Measurements from ENCODE around the gene SNX15.

The SNX15 gene

DNA sequence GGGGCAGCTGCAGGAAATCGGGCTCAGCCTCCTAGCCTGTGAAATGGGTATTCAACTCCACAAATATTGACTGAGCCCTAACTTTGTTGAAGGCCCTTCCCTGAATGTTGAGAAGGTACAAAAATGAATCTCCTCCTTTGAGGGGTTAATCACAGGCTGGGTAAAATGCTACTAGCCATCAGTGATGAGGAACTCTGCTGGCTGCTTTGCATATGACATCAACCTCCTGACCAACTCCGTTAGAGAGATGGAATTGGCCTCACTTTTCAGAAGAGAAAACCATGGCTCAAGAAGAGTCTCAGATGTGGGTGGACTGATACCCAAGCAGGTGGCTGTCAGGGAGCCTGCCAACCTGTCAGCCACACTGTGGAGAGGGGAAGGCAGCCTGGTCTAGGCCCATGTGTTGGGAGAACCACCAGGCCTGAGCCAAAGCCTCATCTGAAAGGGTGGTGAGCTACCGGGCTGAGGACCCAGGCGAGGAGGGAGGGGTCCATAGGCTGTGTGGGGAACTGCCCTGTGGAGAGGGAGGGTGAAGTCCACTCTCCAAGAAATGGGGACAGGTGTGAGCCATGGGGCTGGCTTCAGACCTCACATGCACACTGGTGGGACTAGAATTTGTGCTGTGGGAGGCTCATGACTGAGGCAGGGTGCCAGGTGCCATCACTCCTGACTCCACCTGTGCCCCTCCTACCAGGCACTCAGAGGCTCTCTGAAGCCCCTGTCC, 44.8 kb downstream of the SNX15 start:
- no peak overlapping the region for H3K27ac ChIP-seq
- H3K4me3 ChIP-seq, result no peak overlapping the region

DNA sequence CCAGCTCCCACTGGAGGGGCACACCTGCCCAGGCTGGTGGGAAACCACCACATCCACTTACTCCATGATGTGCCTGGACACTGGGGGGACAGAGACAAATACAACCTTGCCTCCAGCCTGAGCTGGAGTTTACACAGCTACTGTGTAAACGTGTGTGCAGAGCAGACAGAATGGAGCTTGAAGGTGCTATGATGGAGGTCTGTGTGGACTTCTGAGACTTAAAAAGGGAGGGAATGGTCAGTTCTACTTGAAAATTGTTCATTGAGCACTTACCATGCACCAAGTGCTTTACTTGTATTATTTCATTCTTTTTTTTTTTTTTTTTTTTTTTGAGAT, 45.4 kb downstream of the SNX15 start:
- no peak overlapping the region for H3K27ac ChIP-seq
- H3K4me3 ChIP-seq, result no peak overlapping the region

GRCh38 chr11:65077451-65077850, 50.2 kb downstream of the SNX15 start:
- Histone ChIP-seq H3K27ac (no peak overlapping the region), H3K4me3 (no peak overlapping the region)

GRCh38 chr11:65078151-65078550, 50.9 kb downstream of the SNX15 start:
- Histone ChIP-seq H3K4me3 (no peak overlapping the region), H3K27ac (peak overlapping the region in 3 of 21 experiments; percentile 9 to 51 (median 21))

DNA sequence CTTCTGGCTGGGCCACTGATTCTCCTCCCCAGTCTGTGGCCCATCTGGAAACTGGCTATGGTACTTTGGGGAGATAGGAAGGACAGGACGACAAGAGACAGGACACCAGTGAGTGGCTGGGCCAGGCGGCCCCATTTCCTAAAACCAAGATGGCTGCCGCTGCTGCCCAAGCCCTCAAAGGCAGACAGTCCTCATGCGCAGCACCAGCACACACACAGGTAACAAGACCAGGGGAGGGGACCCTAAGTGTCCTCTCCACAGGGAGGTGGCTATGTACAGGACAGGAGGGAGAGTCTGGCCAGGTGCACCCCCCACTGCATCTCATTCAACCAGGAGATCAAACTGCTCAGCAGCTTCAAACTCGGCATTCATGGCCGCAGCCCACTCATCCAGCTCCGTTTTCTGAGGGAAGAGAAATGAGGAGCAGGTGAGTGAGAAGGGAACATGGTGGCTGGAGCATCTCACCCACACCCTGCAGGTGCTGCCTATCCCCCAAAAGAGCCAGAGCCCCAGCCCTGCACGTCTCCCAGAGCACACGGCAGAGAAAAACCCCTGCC, 51.6 kb downstream of the SNX15 start:
- peak overlapping the region in 3 of 21 experiments; percentile 9 to 51 (median 21) for H3K27ac ChIP-seq
- no peak overlapping the region for H3K4me3 ChIP-seq

DNA sequence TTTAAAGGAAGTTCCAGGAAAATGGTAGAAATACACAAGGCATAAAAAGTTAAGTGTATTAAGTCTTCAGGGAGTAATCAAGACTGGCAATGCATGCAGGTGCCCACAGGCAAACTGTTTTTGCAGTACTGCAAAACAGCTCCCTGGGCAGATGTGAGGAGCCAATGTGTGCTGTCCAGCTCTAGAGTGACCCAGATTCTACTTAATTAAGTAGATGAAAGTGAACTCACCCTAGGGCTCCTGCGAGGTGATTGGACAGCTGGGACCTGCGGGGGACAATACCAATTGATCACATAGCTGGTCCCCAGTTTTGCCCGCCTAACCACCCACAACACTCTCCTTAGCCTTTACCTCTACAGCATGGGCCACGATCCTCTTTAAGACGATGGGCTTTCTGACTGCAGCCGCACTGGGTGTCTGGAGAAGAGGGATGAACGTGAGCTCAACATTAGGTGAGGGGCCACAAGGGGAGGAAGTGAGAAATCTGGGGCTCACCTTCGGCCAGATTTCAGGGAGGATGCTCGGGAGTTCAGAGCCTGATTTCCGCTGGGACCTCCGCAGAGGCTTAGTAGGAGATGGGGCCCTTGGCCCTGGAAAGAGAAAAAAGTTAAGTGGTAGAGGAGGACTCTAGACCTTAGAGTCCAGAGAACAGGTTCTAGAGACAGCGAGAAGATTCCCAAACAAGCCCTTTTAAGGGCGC, 56.0 kb downstream of the SNX15 start:
- Histone ChIP-seq H3K4me3 (peak overlapping the region; percentile 58 to 98 (median 73)), H3K27ac (peak overlapping the region; percentile 17 to 97 (median 93))

- Histone ChIP-seq H3K4me3 (peak within 1 kb of the TSS; percentile 58 to 98 (median 73)), H3K27ac (peak within 1 kb of the TSS; percentile 27 to 97 (median 93))
Observed at GRCh38 chr11:65083834-65084597, 56.8 kb downstream of the SNX15 start, which contains the start of the genes CDCA5 and ZFPL1. Gene CDCA5, minus strand, starts transcription at chr11:65084040. Its CDS starts 62 bp downstream, at chr11:65083978. Gene ZFPL1, plus strand, starts transcription at chr11:65084222. Its CDS starts 477 bp downstream, at chr11:65084699.

- H3K4me3 ChIP-seq, result peak overlapping the region; percentile 58 to 98 (median 73)
- H3K27ac ChIP-seq, result peak overlapping the region; percentile 27 to 97 (median 93)
Observed at GRCh38 chr11:65084598-65085375, 57.5 kb downstream of the SNX15 start.

- Histone ChIP-seq H3K27ac (peak overlapping the region in 1 of 21 experiments; percentile 96), H3K4me3 (no peak overlapping the region)
Observed at GRCh38 chr11:65085446-65085845, 58.2 kb downstream of the SNX15 start.

DNA sequence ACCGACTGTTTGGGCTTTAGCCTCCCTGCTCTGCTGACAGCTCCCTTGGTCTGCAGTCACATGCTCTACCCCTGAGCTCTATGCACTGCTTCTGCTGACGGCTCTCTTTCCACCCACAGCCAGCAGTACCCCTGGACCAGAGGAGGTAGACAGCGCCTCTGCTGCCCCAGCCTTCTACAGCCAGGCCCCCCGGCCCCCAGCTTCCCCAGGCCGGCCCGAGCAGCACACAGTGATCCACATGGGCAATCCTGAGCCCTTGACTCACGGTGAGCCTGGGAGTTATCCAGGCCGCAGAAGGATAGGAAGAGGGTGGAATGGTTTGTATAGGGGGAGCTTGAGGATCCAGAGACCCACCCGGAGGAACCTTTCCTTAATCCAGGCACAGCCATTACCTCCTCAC, 59.6 kb downstream of the SNX15 start:
- H3K27ac ChIP-seq, result no peak overlapping the region
- H3K4me3 ChIP-seq, result no peak overlapping the region

DNA sequence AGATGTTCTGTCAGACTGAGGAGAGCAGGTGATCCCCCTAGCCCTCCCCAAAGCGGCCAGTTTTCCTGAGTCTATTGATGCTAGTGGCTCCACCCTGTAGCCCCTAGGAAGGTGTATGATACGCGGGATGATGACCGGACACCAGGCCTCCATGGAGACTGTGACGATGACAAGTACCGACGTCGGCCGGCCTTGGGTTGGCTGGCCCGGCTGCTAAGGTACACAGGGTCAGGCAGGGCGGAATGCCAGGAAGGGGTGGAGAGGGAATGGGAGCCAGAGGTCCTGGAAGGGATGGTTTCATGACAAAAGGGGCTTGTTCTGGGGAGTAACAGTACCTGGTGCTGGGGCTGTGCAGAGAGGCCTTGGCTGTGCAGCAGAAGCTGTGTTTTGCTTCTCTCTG, 60.0 kb downstream of the SNX15 start:
- Histone ChIP-seq H3K27ac (no peak overlapping the region), H3K4me3 (no peak overlapping the region)

DNA sequence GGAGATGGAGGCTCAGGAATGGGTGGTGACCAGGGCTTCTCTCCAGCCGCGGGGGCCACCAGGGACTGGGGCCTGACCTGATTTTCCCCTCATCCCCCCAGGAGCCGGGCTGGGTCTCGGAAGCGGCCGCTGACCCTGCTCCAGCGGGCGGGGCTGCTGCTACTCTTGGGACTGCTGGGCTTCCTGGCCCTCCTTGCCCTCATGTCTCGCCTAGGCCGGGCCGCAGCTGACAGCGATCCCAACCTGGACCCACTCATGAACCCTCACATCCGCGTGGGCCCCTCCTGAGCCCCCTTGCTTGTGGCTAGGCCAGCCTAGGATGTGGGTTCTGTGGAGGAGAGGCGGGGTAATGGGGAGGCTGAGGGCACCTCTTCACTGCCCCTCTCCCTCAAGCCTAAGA, 60.6 kb downstream of the SNX15 start:
- H3K27ac ChIP-seq, result no peak overlapping the region

GRCh38 chr11:65089621-65090020, 62.4 kb downstream of the SNX15 start:
- H3K4me3 ChIP-seq, result no peak overlapping the region
- H3K27ac ChIP-seq, result no peak overlapping the region

More for the DNA sequence above, 60.6 kb downstream of the SNX15 start:
- H3K4me3 ChIP-seq, result no peak overlapping the region
